Keratinocyte (primary cell): ENCODE measurements around the gene FUNDC1. TPM values are rescaled to one million over a fixed set of nuclear protein-coding genes. Genes with fewer than 3 reads are reported as not detected.

Experiments used
- DNase-seq: peaks from one replicate; pipeline ENCODE4 v3.0.0-alpha.2; 2011; ENCODE audit warnings: low read depth, missing footprints, low spot score
- FAIRE-seq: peaks from 2 replicates; lab custom pipeline; 2011; peaks lifted over from hg19 to GRCh38; lab: Jason Lieb, UNC
- H2AFZ ChIP-seq: 2 replicates; pipeline ENCODE4 v1.6.0; 2012; ENCODE audit warnings: low read length, control low read depth, inconsistent platforms; ENCODE audit not compliant: control insufficient read depth
- H3K27ac ChIP-seq: 2 replicates; pipeline ENCODE4 v1.5.1; 2011; ENCODE audit warnings: low read length; ENCODE audit not compliant: control insufficient read depth, insufficient read depth
- H3K27me3 ChIP-seq: 3 replicates; pipeline ENCODE4 v1.6.0; 2011; ENCODE audit warnings: low read length; ENCODE audit not compliant: control insufficient read depth, insufficient read depth; ENCODE audit errors: extremely low read depth
- H3K36me3 ChIP-seq, 2 experiments: 2 replicates in 1 of 2; 3 replicates in 1 of 2; pipeline ENCODE4 v1.5.1; 2011; ENCODE audit warnings: low read length in 2 of 2, mild to moderate bottlenecking in 1 of 2; ENCODE audit not compliant: control insufficient read depth in 2 of 2, insufficient read depth in 2 of 2; ENCODE audit errors: extremely low read depth in 1 of 2
- H3K4me1 ChIP-seq: 3 replicates; pipeline ENCODE4 v1.5.1; 2011; ENCODE audit warnings: low read length; ENCODE audit not compliant: control insufficient read depth, insufficient read depth; ENCODE audit errors: extremely low read depth
- H3K4me2 ChIP-seq: 3 replicates; pipeline ENCODE4 v1.6.0; 2011; ENCODE audit warnings: low read depth, low read length; ENCODE audit not compliant: control insufficient read depth, insufficient read depth; ENCODE audit errors: extremely low read depth
- H3K4me3 ChIP-seq, 3 experiments: fragments of 200-600 bp in 1 of 3; sonication (generic) in 1 of 3; 2 replicates in 2 of 3; 3 replicates in 1 of 3; pipeline ENCODE4 v1.5.1; 2011 to 2016; ENCODE audit warnings: low read length in 3 of 3, mild to moderate bottlenecking in 3 of 3, control low read depth in 2 of 3, inconsistent platforms in 1 of 3, low read depth in 1 of 3, mixed read lengths in 1 of 3, mixed run types in 1 of 3, moderate library complexity in 1 of 3; ENCODE audit not compliant: control insufficient read depth in 2 of 3, insufficient read depth in 2 of 3; ENCODE audit errors: extremely low read depth in 1 of 3
- H3K79me2 ChIP-seq: 2 replicates; pipeline ENCODE4 v1.6.0; 2012; ENCODE audit warnings: low read length; ENCODE audit not compliant: control insufficient read depth, insufficient read depth
- H3K9ac ChIP-seq: 3 replicates; pipeline ENCODE4 v1.6.0; 2011; ENCODE audit warnings: low read length; ENCODE audit not compliant: control insufficient read depth, insufficient read depth; ENCODE audit errors: extremely low read depth
- H3K9me1 ChIP-seq: 3 replicates; pipeline ENCODE4 v1.6.0; 2011; ENCODE audit warnings: low read length; ENCODE audit not compliant: control insufficient read depth, insufficient read depth; ENCODE audit errors: extremely low read depth
- H3K9me3 ChIP-seq: 2 replicates; pipeline ENCODE4 v1.5.1; 2012; ENCODE audit warnings: low read depth, low read length; ENCODE audit not compliant: control insufficient read depth
- H4K20me1 ChIP-seq: 3 replicates; pipeline ENCODE4 v1.6.0; 2011; ENCODE audit warnings: low read length; ENCODE audit not compliant: control insufficient read depth, insufficient read depth; ENCODE audit errors: extremely low read depth
- CTCF ChIP-seq, 3 experiments: IDR thresholded peaks in 1 of 3; conservative IDR thresholded peaks in 1 of 3; optimal IDR thresholded peaks in 1 of 3; 2 replicates in 2 of 3; 3 replicates in 1 of 3; pipeline versions ENCODE3 to v1.5.1; 2011; ENCODE audit warnings: low read length in 3 of 3, mild to moderate bottlenecking in 3 of 3, moderate library complexity in 2 of 3, control low read depth in 1 of 3, inconsistent platforms in 1 of 3; ENCODE audit not compliant: insufficient read depth in 2 of 3; ENCODE audit errors: extremely low read depth in 1 of 3
- EZH2 ChIP-seq: IDR thresholded peaks from one replicate; pipeline ENCODE4 v1.6.1; 2012; ENCODE audit warnings: inconsistent platforms, mild to moderate bottlenecking, low read length, moderate library complexity
- dilution Hi-C: fragments of 300-500 bp; cut with MboI; formaldehyde crosslinking; loops from one replicate; pipeline ENCODE4 v1.7.0; 2020; ENCODE audit warnings: low sequenced_read_pairs; ENCODE audit not compliant: extremely low pct_ligation_motif_present
- polyA plus RNA-seq, 5 experiments: library from polyadenylated mRNA; depleted of rRNA in 3 of 5; stranded (reverse) in 3 of 5; stranded (forward) in 1 of 5; unstranded in 1 of 5; fragments of >200 nt; gene quantifications; 1 replicate in 1 of 5; 2 replicates in 3 of 5; 3 replicates in 1 of 5; pipeline versions ENCODE4 v1.2.1 to v1.2.3, GENCODE V29; 2011 to 2012; ENCODE audit warnings: missing spikeins in 2 of 5, low read depth in 1 of 5, low replicate concordance in 1 of 5

FUNDC1 gene
- polyA plus RNA-seq, 1 donor (not counting 4 experiments of a cell fraction or from before 2014, with no cell fraction given), result 30.9 TPM

GRCh38 chrX:44484607-44485146 lies 58.0 kb downstream of the FUNDC1 start:
- no peaks in the 10 kb centered on the region for H4K20me1 ChIP-seq
- H3K4me1 ChIP-seq, result no peaks in the 10 kb centered on the region
- no peaks in the 10 kb centered on the region for H3K9me3 ChIP-seq
- no peaks in the 10 kb centered on the region for H3K27me3 ChIP-seq
- H3K9me1 ChIP-seq, result no peaks in the 10 kb centered on the region
- H3K27ac ChIP-seq, result no peak overlapping the region
- no peaks in the 10 kb centered on the region for H3K79me2 ChIP-seq
- DNase-seq (no peak), FAIRE-seq (no peak)
- dilution Hi-C loops, result no loop called here
- TF ChIP-seq CTCF (optimal IDR thresholded peaks at IDR 0.05 in 1 of 3, IDR thresholded peaks at IDR 0.05 in 1 of 3, conservative IDR thresholded peaks at IDR 0.05 in 1 of 3; ENCODE audit: extremely low read depth in 1 of 3, insufficient read depth in 2 of 3, low read length in 3 of 3) (no peak), EZH2 (no peak)
- H3K9ac ChIP-seq, result no peak overlapping the region
- no peak overlapping the region for H2AFZ ChIP-seq
- no peak overlapping the region for H3K4me2 ChIP-seq
- no peaks in the 10 kb centered on the region for H3K36me3 ChIP-seq
- no peak overlapping the region for H3K4me3 ChIP-seq

GRCh38 chrX:44483965-44484606 lies 58.6 kb downstream of the FUNDC1 start:
- H3K79me2 ChIP-seq, result no peaks in the 10 kb centered on the region
- no peaks in the 10 kb centered on the region for H3K4me1 ChIP-seq
- no peak overlapping the region for H2AFZ ChIP-seq
- no peaks in the 10 kb centered on the region for H3K36me3 ChIP-seq
- H3K9ac ChIP-seq, result no peak overlapping the region
- no peak for FAIRE-seq
- TF ChIP-seq EZH2, result no peak
- no peak for TF ChIP-seq CTCF (optimal IDR thresholded peaks at IDR 0.05 in 1 of 3, IDR thresholded peaks at IDR 0.05 in 1 of 3, conservative IDR thresholded peaks at IDR 0.05 in 1 of 3; ENCODE audit: extremely low read depth in 1 of 3, insufficient read depth in 2 of 3, low read length in 3 of 3)
- dilution Hi-C loops, result no loop called here
- H3K27me3 ChIP-seq, result no peaks in the 10 kb centered on the region
- no peak overlapping the region for H3K4me2 ChIP-seq
- no peak overlapping the region for H3K4me3 ChIP-seq
- DNase-seq, result no peak
- no peak overlapping the region for H3K27ac ChIP-seq
- no peaks in the 10 kb centered on the region for H3K9me3 ChIP-seq
- H4K20me1 ChIP-seq, result no peaks in the 10 kb centered on the region
- no peaks in the 10 kb centered on the region for H3K9me1 ChIP-seq
